NT2/D1 (cell line): ENCODE measurements around the gene CCDC124.
A peak's percentile ranks its signal among the peaks of the same experiment; 100 is the strongest.

Experiments used
- DNase-seq: peaks from one replicate; pipeline ENCODE4 v3.0.0-alpha.2; 2011; ENCODE audit warnings: low read depth, low spot score
- H3K27me3 ChIP-seq: 2 replicates; pipeline ENCODE4 v1.6.0; 2011; ENCODE audit warnings: mild to moderate bottlenecking; ENCODE audit not compliant: insufficient read length, insufficient read depth
- H3K36me3 ChIP-seq: 2 replicates; pipeline ENCODE4 v1.6.1; 2011; ENCODE audit warnings: mild to moderate bottlenecking, low read length, mixed read lengths; ENCODE audit not compliant: insufficient read depth, insufficient read length
- H3K4me1 ChIP-seq: 2 replicates; pipeline ENCODE4 v1.5.1; 2011; ENCODE audit not compliant: insufficient read depth, insufficient read length
- H3K4me3 ChIP-seq: 2 replicates; pipeline ENCODE4 v1.5.1; 2011; ENCODE audit warnings: low read depth; ENCODE audit not compliant: insufficient read length
- H3K9ac ChIP-seq: 2 replicates; pipeline ENCODE4 v1.6.0; 2011; ENCODE audit warnings: low read depth; ENCODE audit not compliant: insufficient read length
- H3K9me3 ChIP-seq: 2 replicates; pipeline ENCODE4 v1.5.1; 2011; ENCODE audit warnings: mild to moderate bottlenecking, low read length; ENCODE audit not compliant: insufficient read depth
- SUZ12 ChIP-seq: IDR thresholded peaks from 2 replicates; pipeline ENCODE4 v1.6.1; 2011; ENCODE audit not compliant: insufficient read length, insufficient read depth; ENCODE audit errors: extremely low read depth
- YY1 ChIP-seq: IDR thresholded peaks from 2 replicates; pipeline ENCODE4 v1.6.1; 2011; ENCODE audit not compliant: insufficient read length, insufficient read depth
- ZNF274 ChIP-seq: IDR thresholded peaks from 2 replicates; pipeline ENCODE4 v1.6.1; 2011; ENCODE audit warnings: mild to moderate bottlenecking, low read depth, low read length

The CCDC124 gene

GRCh38 chr19:17951157-17951989 lies 18.6 kb downstream of the CCDC124 start:
- peak overlapping the region; percentile 88 for H3K9ac ChIP-seq
- no peaks in the 10 kb centered on the region for H3K9me3 ChIP-seq
- TF ChIP-seq YY1 (no peak), SUZ12 (no peak)
- peak overlapping the region; percentile 68 for H3K4me3 ChIP-seq
- H3K4me1 ChIP-seq, result peaks cover 24% of the 10 kb centered on the region
- DNase-seq, result no peak
- no peaks in the 10 kb centered on the region for H3K36me3 ChIP-seq
- peaks cover 46% of the 10 kb centered on the region for H3K27me3 ChIP-seq

- TF ChIP-seq SUZ12 (no peak), ZNF274 (no peak), YY1 (no peak)
- peaks cover 46% of the 10 kb centered on the region for H3K27me3 ChIP-seq
- H3K4me3 ChIP-seq, result peak overlapping the region; percentile 68
- no peaks in the 10 kb centered on the region for H3K9me3 ChIP-seq
- DNase-seq, result no peak
- no peaks in the 10 kb centered on the region for H3K36me3 ChIP-seq
- H3K9ac ChIP-seq, result peak overlapping the region; percentile 88
- peaks cover 24% of the 10 kb centered on the region for H3K4me1 ChIP-seq
Measured at GRCh38 chr19:17951990-17952976, 19.5 kb downstream of the CCDC124 start.

- no peaks in the 10 kb centered on the region for H3K9me3 ChIP-seq
- H3K4me1 ChIP-seq, result peaks cover 24% of the 10 kb centered on the region
- no peaks in the 10 kb centered on the region for H3K36me3 ChIP-seq
- DNase-seq, result no peak
- TF ChIP-seq SUZ12 (no peak), ZNF274 (no peak), YY1 (no peak)
- peaks cover 46% of the 10 kb centered on the region for H3K27me3 ChIP-seq
- no peak overlapping the region for H3K4me3 ChIP-seq
- peak overlapping the region; percentile 84 for H3K9ac ChIP-seq
Measured at GRCh38 chr19:17953316-17953801, 20.5 kb downstream of the CCDC124 start.

GRCh38 chr19:17953869-17954268 lies 21.1 kb downstream of the CCDC124 start:
- peaks cover 24% of the 10 kb centered on the region for H3K4me1 ChIP-seq
- H3K4me3 ChIP-seq, result no peak overlapping the region
- no peaks in the 10 kb centered on the region for H3K9me3 ChIP-seq
- H3K9ac ChIP-seq, result peak overlapping the region; percentile 57
- no peak for TF ChIP-seq SUZ12
- TF ChIP-seq ZNF274, result no peak
- no peak for TF ChIP-seq YY1
- no peak for DNase-seq
- peaks cover 42% of the 10 kb centered on the region for H3K27me3 ChIP-seq
- H3K36me3 ChIP-seq, result no peaks in the 10 kb centered on the region

- no peaks in the 10 kb centered on the region for H3K9me3 ChIP-seq
- H3K36me3 ChIP-seq, result no peaks in the 10 kb centered on the region
- peaks cover 37% of the 10 kb centered on the region for H3K27me3 ChIP-seq
- no peak overlapping the region for H3K4me3 ChIP-seq
- DNase-seq, result no peak
- H3K9ac ChIP-seq, result no peak overlapping the region
- peaks cover 24% of the 10 kb centered on the region for H3K4me1 ChIP-seq
- no peak for TF ChIP-seq SUZ12
- TF ChIP-seq ZNF274, result no peak
- no peak for TF ChIP-seq YY1
Measured at GRCh38 chr19:17954401-17954800, 21.6 kb downstream of the CCDC124 start.

GRCh38 chr19:17957149-17957849 lies 24.5 kb downstream of the CCDC124 start:
- Histone ChIP-seq H3K9ac (no peak overlapping the region), H3K4me1 (peaks cover 17% of the 10 kb centered on the region), H3K4me3 (no peak overlapping the region), H3K27me3 (peaks cover 16% of the 10 kb centered on the region), H3K36me3 (no peaks in the 10 kb centered on the region), H3K9me3 (no peaks in the 10 kb centered on the region)
- DNase-seq, result no peak
- no peak for TF ChIP-seq YY1
- TF ChIP-seq SUZ12, result no peak
- TF ChIP-seq ZNF274, result no peak
